GM23338 (cell line): ENCODE data around the gene RALGPS1. TPM values are rescaled to one million over a fixed set of nuclear protein-coding genes. Genes with fewer than 3 reads are reported as not detected.

Experiments
- ATAC-seq: fragments of 200-7000 bp; cut with Tn5 transposase; 3 replicates; pipeline ENCODE4 v1.9.1; 2020
- DNase-seq: peaks from one replicate; pipeline ENCODE4 v3.0.0-alpha.2; 2015; ENCODE audit warnings: low spot score
- H2AFZ ChIP-seq: fragments of 200-600 bp; sonication (generic); 2 replicates; pipeline ENCODE4 v1.8.0; 2016; ENCODE audit warnings: antibody characterized with exemption, mild to moderate bottlenecking, moderate library complexity
- H3F3A ChIP-seq: fragments of 200-600 bp; sonication (generic); replicated peaks from 2 replicates; pipeline ENCODE4 v1.8.0; 2017; ENCODE audit warnings: antibody characterized with exemption, mixed run types, low read depth
- H3K27ac ChIP-seq: fragments of 200-600 bp; sonication (generic); 2 replicates; pipeline ENCODE4 v1.6.1; 2016; ENCODE audit warnings: low read depth
- H3K27me3 ChIP-seq: fragments of 200-600 bp; sonication (generic); 2 replicates; pipeline ENCODE4 v1.8.0; 2016; ENCODE audit warnings: mild to moderate bottlenecking, mixed run types, moderate library complexity; ENCODE audit not compliant: insufficient read depth
- H3K36me3 ChIP-seq: fragments of 200-600 bp; sonication (generic); 2 replicates; pipeline ENCODE4 v1.8.0; 2016; ENCODE audit warnings: mild to moderate bottlenecking; ENCODE audit not compliant: insufficient read depth
- H3K4me1 ChIP-seq: fragments of 200-600 bp; sonication (generic); 2 replicates; pipeline ENCODE4 v1.8.0; 2016; ENCODE audit warnings: mild to moderate bottlenecking, moderate library complexity; ENCODE audit not compliant: insufficient read depth
- H3K4me2 ChIP-seq: fragments of 200-600 bp; sonication (generic); 2 replicates; pipeline ENCODE4 v1.7.1; 2017; ENCODE audit warnings: mixed run types
- H3K4me3 ChIP-seq: fragments of 200-600 bp; sonication (generic); 2 replicates; pipeline ENCODE4 v1.6.1; 2016; ENCODE audit warnings: mixed run types
- H3K79me2 ChIP-seq: fragments of 200-600 bp; sonication (generic); replicated peaks from 2 replicates; pipeline ENCODE4 v1.8.0; 2017; ENCODE audit warnings: mild to moderate bottlenecking; ENCODE audit not compliant: insufficient read depth
- H3K9me2 ChIP-seq: fragments of 200-600 bp; sonication (generic); 2 replicates; pipeline ENCODE4 v1.8.0; 2017; ENCODE audit not compliant: insufficient read depth
- H4K20me1 ChIP-seq: fragments of 200-600 bp; sonication (generic); replicated peaks from 2 replicates; pipeline ENCODE4 v1.8.0; 2017; ENCODE audit warnings: mild to moderate bottlenecking; ENCODE audit not compliant: insufficient read depth
- H3K27ac Mint-ChIP-seq: 2 replicates; pipeline ENCODE4 v1.8.0; 2020; ENCODE audit warnings: inconsistent platforms, mild to moderate bottlenecking, moderate library complexity, mixed read lengths
- H3K27me3 Mint-ChIP-seq: 3 replicates; pipeline ENCODE4 v1.8.0; 2022; ENCODE audit warnings: low read depth, mild to moderate bottlenecking, moderate library complexity, mixed read lengths, inconsistent platforms; ENCODE audit not compliant: insufficient read depth, poor library complexity
- H3K36me3 Mint-ChIP-seq: 3 replicates; pipeline ENCODE4 v1.8.0; 2021; ENCODE audit warnings: low read depth, mild to moderate bottlenecking, inconsistent platforms, moderate library complexity, mixed read lengths
- H3K4me1 Mint-ChIP-seq: 3 replicates; pipeline ENCODE4 v1.8.0; 2020; ENCODE audit warnings: mild to moderate bottlenecking, inconsistent platforms, mixed read lengths
- H3K4me3 Mint-ChIP-seq: 3 replicates; pipeline ENCODE4 v1.8.0; 2021; ENCODE audit warnings: moderate library complexity, mild to moderate bottlenecking, inconsistent platforms, mixed read lengths
- H3K9me3 Mint-ChIP-seq: 3 replicates; pipeline ENCODE4 v1.8.0; 2020; ENCODE audit warnings: moderate library complexity, mild to moderate bottlenecking, inconsistent platforms, mixed read lengths
- CREB1 ChIP-seq: fragments of 250-450 bp; sonication (Bioruptor Pico); IDR thresholded peaks from 2 replicates; pipeline ENCODE4 v1.5.0; 2020; ENCODE audit warnings: low read depth, mild to moderate bottlenecking, moderate library complexity
- ETS1 ChIP-seq: IDR thresholded peaks from 2 replicates; pipeline ENCODE4 v1.6.1; 2016; ENCODE audit warnings: antibody characterized with exemption
- EZH2phosphoT487 ChIP-seq: fragments of 200-600 bp; sonication (generic); IDR thresholded peaks from one replicate; pipeline ENCODE4 v1.8.1; 2018; ENCODE audit warnings: antibody characterized with exemption; ENCODE audit not compliant: unreplicated experiment
- JUNB ChIP-seq: IDR thresholded peaks from one replicate; pipeline ENCODE4 v1.6.1; 2016; ENCODE audit warnings: antibody characterized with exemption; ENCODE audit not compliant: unreplicated experiment
- NANOG ChIP-seq: IDR thresholded peaks from 2 replicates; pipeline ENCODE4 v1.6.1; 2016; ENCODE audit warnings: antibody characterized with exemption, borderline replicate concordance
- REST ChIP-seq: IDR thresholded peaks from one replicate; pipeline ENCODE4 v1.6.1; 2018; ENCODE audit warnings: antibody characterized with exemption; ENCODE audit not compliant: unreplicated experiment
- STAT1 ChIP-seq: IDR thresholded peaks from one replicate; pipeline ENCODE4 v1.6.1; 2016; ENCODE audit warnings: antibody characterized with exemption; ENCODE audit not compliant: unreplicated experiment
- ZNF114 ChIP-seq: fragments of 250-450 bp; sonication (Bioruptor Pico); IDR thresholded peaks from 2 replicates; pipeline ENCODE4 v1.5.0; 2020; ENCODE audit warnings: mild to moderate bottlenecking, moderate library complexity
- ZNF331 ChIP-seq: fragments of 250-450 bp; sonication (Bioruptor Pico); IDR thresholded peaks from 2 replicates; pipeline ENCODE4 v1.5.0; 2020; ENCODE audit warnings: low read depth, mild to moderate bottlenecking, moderate library complexity
- ZNF462 ChIP-seq: fragments of 250-450 bp; sonication (Bioruptor Pico); IDR thresholded peaks from 2 replicates; pipeline ENCODE4 v1.5.0; 2020; ENCODE audit warnings: mild to moderate bottlenecking, moderate library complexity
- polyA plus RNA-seq: library from polyadenylated mRNA; unstranded; fragments of >200 nt; fragmentation: Nextera tagmentation; extraction: Ambion mirVana; gene quantifications from 2 replicates; pipeline ENCODE4 v1.2.1, GENCODE V29; 2016
- total RNA-seq: library from RNA; depleted of rRNA; stranded (reverse); fragments of >200 nt; shearing (Covaris generic); gene quantifications from 2 replicates; pipeline ENCODE4 v1.2.3, GENCODE V29; 2014

The RALGPS1 gene
- total and polyA plus RNA-seq, 2 experiments from 2014 or later = 18.2 to 57.1 TPM

- no peak for TF ChIP-seq REST
- TF ChIP-seq NANOG = no peak
- no peak for TF ChIP-seq ZNF331
- no peak for TF ChIP-seq ZNF462 (CRISPR knock-in tag)
- TF ChIP-seq ZNF114 (CRISPR knock-in tag) = no peak
Measured at GRCh38 chr9:126938327-126938726, 23.7 kb downstream of the RALGPS1 start (continued).

DNA sequence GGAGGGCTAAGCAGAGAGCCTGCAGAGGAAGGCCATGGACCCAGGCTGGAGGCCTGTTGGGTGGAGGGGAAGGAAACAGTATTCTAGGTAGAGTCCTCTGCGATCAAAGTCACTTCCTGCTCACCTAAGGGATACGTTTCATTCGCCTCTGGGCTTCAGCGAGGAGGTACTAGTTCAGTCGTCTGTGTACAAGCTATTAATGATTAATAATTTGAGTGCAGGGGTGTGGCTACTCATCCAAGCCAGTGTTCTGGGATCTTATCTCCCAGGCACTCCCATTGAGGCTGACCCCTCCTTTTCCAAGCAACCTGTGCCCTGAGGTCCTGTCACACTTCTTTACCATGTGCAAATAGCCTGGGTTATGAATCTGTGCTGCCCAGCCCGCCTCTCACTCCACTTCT lies 25.2 kb downstream of the RALGPS1 start:
- H3K4me3 Mint-ChIP-seq = no peak overlapping the region
- Histone ChIP-seq H3K4me3 (no peak overlapping the region), H4K20me1 (peaks cover 11% of the 10 kb centered on the region), H3K4me2 (no peak overlapping the region), H2AFZ (no peak overlapping the region), H3K9me2 (0 out of 2 replicates have a peak, but pooled peaks cover 6% of the 10 kb centered on the region), H3K27ac (no peak overlapping the region), H3K4me1 (peaks cover 10% of the 10 kb centered on the region; the same call in 1 of the 2 replicates), H3K27me3 (no peaks in the 10 kb centered on the region), H3F3A (no peaks in the 10 kb centered on the region), H3K79me2 (no peaks in the 10 kb centered on the region; the same call in 1 of the 2 replicates), H3K36me3 (no peaks in the 10 kb centered on the region)
- DNase-seq = no peak
- H3K36me3 Mint-ChIP-seq = no peaks in the 10 kb centered on the region; the same call in 2 of the 3 replicates
- H3K4me1 Mint-ChIP-seq = peaks cover 13% of the 10 kb centered on the region
- peaks cover 2% of the 10 kb centered on the region; the same call in 2 of the 3 replicates for H3K9me3 Mint-ChIP-seq
- ATAC-seq = no peak
- H3K27ac Mint-ChIP-seq = no peak overlapping the region
- peaks cover 5% of the 10 kb centered on the region for H3K27me3 Mint-ChIP-seq
- TF ChIP-seq ETS1 (no peak), JUNB (no peak), EZH2phosphoT487 (no peak), ZNF114 (CRISPR knock-in tag) (no peak), CREB1 (CRISPR knock-in tag) (no peak), NANOG (no peak), STAT1 (no peak)
